ENCODE results near the gene RPL28.

DNA sequence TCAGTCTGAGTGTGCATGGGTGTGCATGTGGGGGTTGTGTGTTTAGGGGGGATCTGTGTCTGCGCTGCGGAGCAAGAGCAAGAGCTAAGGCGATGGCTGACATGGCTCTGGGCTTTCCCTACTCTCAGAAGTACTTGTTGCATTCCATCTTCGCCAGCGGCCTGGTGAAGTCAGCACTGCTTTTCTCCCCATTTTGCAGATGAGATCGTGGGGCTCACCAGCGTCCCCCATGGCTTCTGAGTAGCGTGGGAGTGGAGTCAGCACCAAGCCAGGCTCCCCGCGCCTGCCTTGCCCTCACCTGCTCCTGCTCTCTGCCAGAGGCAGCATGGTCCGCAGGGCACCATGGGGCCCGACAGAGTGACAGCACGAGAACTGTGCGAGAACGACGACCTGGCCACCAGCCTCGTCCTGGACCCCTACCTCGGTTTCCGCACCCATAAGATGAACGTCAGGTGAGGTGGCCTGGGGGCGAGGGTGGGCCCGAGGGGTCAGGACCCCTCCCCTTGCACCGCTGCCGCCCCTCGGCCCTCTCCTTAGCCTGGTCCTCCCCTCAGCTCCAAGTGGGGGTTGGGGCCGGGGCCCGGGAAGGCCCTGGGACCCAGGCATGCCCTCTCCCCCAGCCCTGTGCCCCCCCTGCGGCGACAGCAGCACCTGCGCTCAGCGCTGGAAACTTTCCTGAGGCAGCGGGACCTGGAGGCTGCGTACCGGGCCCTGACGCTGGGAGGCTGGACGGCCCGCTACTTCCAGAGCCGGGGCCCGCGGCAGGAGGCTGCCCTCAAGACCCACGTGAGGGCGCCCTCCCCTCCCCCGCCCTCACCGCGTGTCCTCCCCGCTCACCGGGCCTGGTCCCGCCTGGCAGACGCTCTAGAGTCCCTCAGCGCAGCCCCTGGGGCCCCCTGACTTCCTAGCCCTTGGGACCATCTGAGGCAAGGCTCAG lies 43.9 kb upstream of the RPL28 start:
- TF ChIP-seq, protein P1, sequence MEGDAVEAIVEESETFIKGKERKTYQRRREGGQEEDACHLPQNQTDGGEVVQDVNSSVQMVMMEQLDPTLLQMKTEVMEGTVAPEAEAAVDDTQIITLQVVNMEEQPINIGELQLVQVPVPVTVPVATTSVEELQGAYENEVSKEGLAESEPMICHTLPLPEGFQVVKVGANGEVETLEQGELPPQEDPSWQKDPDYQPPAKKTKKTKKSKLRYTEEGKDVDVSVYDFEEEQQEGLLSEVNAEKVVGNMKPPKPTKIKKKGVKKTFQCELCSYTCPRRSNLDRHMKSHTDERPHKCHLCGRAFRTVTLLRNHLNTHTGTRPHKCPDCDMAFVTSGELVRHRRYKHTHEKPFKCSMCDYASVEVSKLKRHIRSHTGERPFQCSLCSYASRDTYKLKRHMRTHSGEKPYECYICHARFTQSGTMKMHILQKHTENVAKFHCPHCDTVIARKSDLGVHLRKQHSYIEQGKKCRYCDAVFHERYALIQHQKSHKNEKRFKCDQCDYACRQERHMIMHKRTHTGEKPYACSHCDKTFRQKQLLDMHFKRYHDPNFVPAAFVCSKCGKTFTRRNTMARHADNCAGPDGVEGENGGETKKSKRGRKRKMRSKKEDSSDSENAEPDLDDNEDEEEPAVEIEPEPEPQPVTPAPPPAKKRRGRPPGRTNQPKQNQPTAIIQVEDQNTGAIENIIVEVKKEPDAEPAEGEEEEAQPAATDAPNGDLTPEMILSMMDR (IDR thresholded peaks at IDR 0.05; ENCODE audit: low read depth, low read length) = no peak
- TF ChIP-seq POLR2A (IDR thresholded peaks at IDR 0.05; ENCODE audit: extremely low read depth, insufficient read length) = no peak
- TF ChIP-seq, protein P2, sequence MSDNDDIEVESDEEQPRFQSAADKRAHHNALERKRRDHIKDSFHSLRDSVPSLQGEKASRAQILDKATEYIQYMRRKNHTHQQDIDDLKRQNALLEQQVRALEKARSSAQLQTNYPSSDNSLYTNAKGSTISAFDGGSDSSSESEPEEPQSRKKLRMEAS (IDR thresholded peaks at IDR 0.05; ENCODE audit: low read depth, low read length) = no peak
- TF ChIP-seq MYC (IDR thresholded peaks at IDR 0.05; ENCODE audit: low read depth, low read length) = no peak

All from NB4 (cell line).